ENCODE results near the gene CMSS1.
"Not testable (repeated sequence)": the region's sequence is repeated elsewhere in the genome, so short reads cannot be mapped to it uniquely, and the experiment has no call there.

Gene CMSS1

GRCh38 chr3:100027321-100027720, 209.7 kb downstream of the CMSS1 start:
- DNase-seq (ENCODE audit: low spot score) = no peak

GRCh38 chr3:100029052-100029451, 211.4 kb downstream of the CMSS1 start:
- DNase-seq (ENCODE audit: low spot score) = no peak

- DNase-seq (ENCODE audit: low spot score) = peak; percentile 58
Observed at GRCh38 chr3:100029689-100030088, 212.0 kb downstream of the CMSS1 start.

- peak; percentile 19 for DNase-seq (ENCODE audit: low spot score)
Observed at GRCh38 chr3:100030346-100030745, 212.7 kb downstream of the CMSS1 start.

- DNase-seq (ENCODE audit: low spot score) = no peak
Observed at GRCh38 chr3:100030914-100031425, 213.3 kb downstream of the CMSS1 start.

GRCh38 chr3:100032243-100032642, 214.6 kb downstream of the CMSS1 start:
- peak; percentile 24 for DNase-seq (ENCODE audit: low spot score)

- DNase-seq (ENCODE audit: low spot score) = no peak
Observed at GRCh38 chr3:100033184-100033583, 215.5 kb downstream of the CMSS1 start.

GRCh38 chr3:100033903-100034471, 216.3 kb downstream of the CMSS1 start:
- no peak for DNase-seq (ENCODE audit: low spot score)

GRCh38 chr3:100039075-100039474, 221.4 kb downstream of the CMSS1 start:
- DNase-seq (ENCODE audit: low spot score) = no peak

- DNase-seq (ENCODE audit: low spot score) = no peak
Observed at GRCh38 chr3:100040451-100041225, 223.0 kb downstream of the CMSS1 start.

GRCh38 chr3:100041328-100041749, 223.7 kb downstream of the CMSS1 start:
- no peak for DNase-seq (ENCODE audit: low spot score)

- DNase-seq (ENCODE audit: low spot score) = no peak
Observed at GRCh38 chr3:100042166-100042981, 224.7 kb downstream of the CMSS1 start.

- DNase-seq (ENCODE audit: low spot score) = no peak
Observed at GRCh38 chr3:100043271-100043670, 225.6 kb downstream of the CMSS1 start.

- no peak for DNase-seq (ENCODE audit: low spot score)
Observed at GRCh38 chr3:100044369-100044768, 226.7 kb downstream of the CMSS1 start.

GRCh38 chr3:100045696-100046095, 228.0 kb downstream of the CMSS1 start:
- no peak for DNase-seq (ENCODE audit: low spot score)

- DNase-seq (ENCODE audit: low spot score) = no peak
Observed at GRCh38 chr3:100046986-100047385, 229.3 kb downstream of the CMSS1 start.

- DNase-seq (ENCODE audit: low spot score) = peak; percentile 47
Observed at GRCh38 chr3:100047455-100048141, 229.9 kb downstream of the CMSS1 start.

GRCh38 chr3:100048248-100048647, 230.6 kb downstream of the CMSS1 start:
- no peak for DNase-seq (ENCODE audit: low spot score)

- DNase-seq (ENCODE audit: low spot score) = not testable (repeated sequence)
Observed at GRCh38 chr3:100051513-100051912, 233.9 kb downstream of the CMSS1 start.

- no peak for DNase-seq (ENCODE audit: low spot score)
Observed at GRCh38 chr3:100053951-100054620, 236.4 kb downstream of the CMSS1 start.
